Keratinocyte (primary cell): ENCODE results near the gene KCNH8.

Source experiments
- CTCF ChIP-seq, 3 experiments: IDR thresholded peaks in 1 of 3; conservative IDR thresholded peaks in 1 of 3; optimal IDR thresholded peaks in 1 of 3; 2 replicates in 2 of 3; 3 replicates in 1 of 3; pipeline versions ENCODE3 to v1.5.1; 2011; ENCODE audit warnings: low read length in 3 of 3, mild to moderate bottlenecking in 3 of 3, moderate library complexity in 2 of 3, control low read depth in 1 of 3, inconsistent platforms in 1 of 3; ENCODE audit not compliant: insufficient read depth in 2 of 3; ENCODE audit errors: extremely low read depth in 1 of 3
- EZH2 ChIP-seq: IDR thresholded peaks from one replicate; pipeline ENCODE4 v1.6.1; 2012; ENCODE audit warnings: inconsistent platforms, mild to moderate bottlenecking, low read length, moderate library complexity

- TF ChIP-seq CTCF (optimal IDR thresholded peaks at IDR 0.05 in 1 of 3, IDR thresholded peaks at IDR 0.05 in 1 of 3, conservative IDR thresholded peaks at IDR 0.05 in 1 of 3; ENCODE audit: extremely low read depth in 1 of 3, insufficient read depth in 2 of 3, low read length in 3 of 3) (no peak), EZH2 (no peak)
Measured at GRCh38 chr3:19576343-19576742, 428.0 kb downstream of the KCNH8 start.
